GM23338 (cell line): ENCODE results near the gene ARPC5. TPM values are rescaled to one million over a fixed set of nuclear protein-coding genes. Genes with fewer than 3 reads are reported as not detected.

Experiments
- CREB1 ChIP-seq: fragments of 250-450 bp; sonication (Bioruptor Pico); IDR thresholded peaks from 2 replicates; pipeline ENCODE4 v1.5.0; 2020; ENCODE audit warnings: low read depth, mild to moderate bottlenecking, moderate library complexity
- CTCF ChIP-seq, 2 experiments: fragments of 200-600 bp in 1 of 2; sonication (generic) in 1 of 2; conservative IDR thresholded peaks; 2 replicates each; pipeline versions ENCODE4 v1.5.1 to v1.6.1; 2016 to 2017; ENCODE audit warnings: antibody characterized with exemption in 2 of 2, low read depth in 2 of 2, mild to moderate bottlenecking in 2 of 2, moderate library complexity in 1 of 2
- EZH2 ChIP-seq: fragments of 200-600 bp; sonication (generic); IDR thresholded peaks from one replicate; pipeline ENCODE4 v1.8.0; 2017; ENCODE audit warnings: antibody characterized with exemption, mild to moderate bottlenecking, low read depth; ENCODE audit not compliant: unreplicated experiment
- NANOG ChIP-seq: IDR thresholded peaks from 2 replicates; pipeline ENCODE4 v1.6.1; 2016; ENCODE audit warnings: antibody characterized with exemption, borderline replicate concordance
- POLR2AphosphoS5 ChIP-seq: IDR thresholded peaks from 2 replicates; pipeline ENCODE4 v1.6.1; 2016; ENCODE audit warnings: antibody characterized with exemption, low read depth
- REST ChIP-seq: IDR thresholded peaks from one replicate; pipeline ENCODE4 v1.6.1; 2018; ENCODE audit warnings: antibody characterized with exemption; ENCODE audit not compliant: unreplicated experiment
- STAT1 ChIP-seq: IDR thresholded peaks from one replicate; pipeline ENCODE4 v1.6.1; 2016; ENCODE audit warnings: antibody characterized with exemption; ENCODE audit not compliant: unreplicated experiment
- ZNF331 ChIP-seq: fragments of 250-450 bp; sonication (Bioruptor Pico); IDR thresholded peaks from 2 replicates; pipeline ENCODE4 v1.5.0; 2020; ENCODE audit warnings: low read depth, mild to moderate bottlenecking, moderate library complexity
- ZNF462 ChIP-seq: fragments of 250-450 bp; sonication (Bioruptor Pico); IDR thresholded peaks from 2 replicates; pipeline ENCODE4 v1.5.0; 2020; ENCODE audit warnings: mild to moderate bottlenecking, moderate library complexity
- polyA plus RNA-seq: library from polyadenylated mRNA; unstranded; fragments of >200 nt; fragmentation: Nextera tagmentation; extraction: Ambion mirVana; gene quantifications from 2 replicates; pipeline ENCODE4 v1.2.1, GENCODE V29; 2016
- total RNA-seq: library from RNA; depleted of rRNA; stranded (reverse); fragments of >200 nt; shearing (Covaris generic); gene quantifications from 2 replicates; pipeline ENCODE4 v1.2.3, GENCODE V29; 2014

Gene ARPC5
- total and polyA plus RNA-seq, 2 experiments from 2014 or later: 75.4 to 98.9 TPM

GRCh38 chr1:183648042-183648441, 12.5 kb upstream of the ARPC5 start (continued):
- TF ChIP-seq ZNF462 (CRISPR knock-in tag) (no peak), POLR2AphosphoS5 (no peak), REST (no peak), CTCF (conservative IDR thresholded peaks at IDR 0.05; ENCODE audit: low read depth in 2 of 2) (no peak), ZNF331 (CRISPR knock-in tag) (no peak), CREB1 (no peak), STAT1 (no peak), EZH2 (no peak), NANOG (no peak)
